SU-DHL-6 (cell line): Measurements from ENCODE around the gene CHMP2B.

Experiments used
- CTCF ChIP-seq: fragments of 200-600 bp; sonication (generic); IDR thresholded peaks from one replicate; pipeline ENCODE4 v1.5.1; 2017; ENCODE audit warnings: antibody characterized with exemption, mild to moderate bottlenecking, low read length, moderate library complexity; ENCODE audit not compliant: insufficient read depth, poor library complexity, severe bottlenecking
- EZH2phosphoT487 ChIP-seq: fragments of 200-600 bp; sonication (generic), shearing (Covaris generic); conservative IDR thresholded peaks from 2 replicates; pipeline ENCODE4 v1.6.1; 2018; ENCODE audit warnings: mild to moderate bottlenecking, antibody characterized with exemption, low read length, moderate library complexity, mixed read lengths

GRCh38 chr3:87261925-87262324 is 34.8 kb downstream of the CHMP2B start:
- TF ChIP-seq CTCF (no peak), EZH2phosphoT487 (no peak)
